Transverse colon (tissue), 4 donors: ENCODE results near the gene CDK2.

Experiments used
- CTCF ChIP-seq, 5 experiments: fragments of 200-600 bp in 3 of 5; fragments of 450-650 bp in 2 of 5; sonication (generic) in 3 of 5; IDR thresholded peaks; 1 replicate in 2 of 5; 2 replicates in 3 of 5; pipeline ENCODE4 v1.5.1; 2016 to 2017; ENCODE audit warnings: antibody characterized with exemption in 5 of 5, inconsistent platforms in 3 of 5, mild to moderate bottlenecking in 2 of 5, moderate library complexity in 1 of 5
- POLR2A ChIP-seq: fragments of 450-650 bp; IDR thresholded peaks from one replicate; pipeline ENCODE4 v1.6.1; 2016; ENCODE audit warnings: antibody characterized with exemption, mild to moderate bottlenecking, moderate library complexity
- POLR2AphosphoS5 ChIP-seq, 3 donors: sonication (generic); formaldehyde crosslinking; IDR thresholded peaks; one replicate each; pipeline ENCODE4 v1.6.1; 2016; ENCODE audit warnings: antibody characterized with exemption in 3 of 3

DNA sequence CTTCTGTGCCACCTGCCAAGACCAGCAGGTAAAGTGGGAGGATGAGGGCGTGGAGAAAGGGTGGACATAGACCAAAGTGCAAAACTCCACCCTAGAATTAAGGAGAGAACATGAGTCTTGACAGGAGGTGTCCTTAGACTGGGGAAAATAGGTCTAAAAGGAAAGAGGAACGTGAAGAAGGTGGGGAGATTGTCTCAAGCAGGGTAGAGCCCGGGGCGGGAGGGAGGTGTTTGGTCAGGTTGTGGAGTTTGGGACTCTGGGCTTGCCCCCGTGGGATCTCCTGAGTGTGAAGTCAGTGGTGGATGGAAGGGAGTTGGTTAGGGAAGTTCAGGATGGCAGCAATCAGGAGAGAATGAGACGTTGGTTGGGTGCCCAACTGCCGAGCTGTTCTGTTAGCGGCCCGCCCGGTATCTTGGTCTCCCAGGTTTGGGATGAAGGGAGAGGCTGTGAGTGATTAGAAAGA is 35.3 kb upstream of the CDK2 start:
- TF ChIP-seq POLR2AphosphoS5 (IDR thresholded peaks at IDR 0.05) (peak; percentile 70 to 89 (median 84)), CTCF (IDR thresholded peaks at IDR 0.05) (no peak), POLR2A (peak; percentile 83)
